K562 (cell line): Measurements from ENCODE around the gene IL4I1. TPM values are rescaled to one million over a fixed set of nuclear protein-coding genes. Genes with fewer than 3 reads are reported as not detected.

Experiments
- CLOCK ChIP-seq: fragments of 250-450 bp; sonication (Bioruptor Pico); IDR thresholded peaks from 2 replicates; pipeline ENCODE4 v1.4.0; 2020; ENCODE audit warnings: mild to moderate bottlenecking, moderate library complexity, borderline replicate concordance
- CSDE1 ChIP-seq, 2 experiments: fragments of 450-650 bp; IDR thresholded peaks; 2 replicates each; pipeline ENCODE4 v1.6.1; 2016; ENCODE audit warnings: mild to moderate bottlenecking in 1 of 2
- FOXA3 ChIP-seq, 2 experiments: fragments of 450-650 bp in 1 of 2; sonication (generic) in 1 of 2; formaldehyde crosslinking; IDR thresholded peaks in 1 of 2; conservative IDR thresholded peaks in 1 of 2; 2 replicates each; pipeline versions ENCODE4 v1.4.0 to v1.8.0; 2020 to 2022; ENCODE audit warnings: mild to moderate bottlenecking in 2 of 2, missing genetic modification reagents in 1 of 2
- FOXJ3 ChIP-seq: sonication (generic); formaldehyde crosslinking; IDR thresholded peaks from 2 replicates; pipeline ENCODE4 v1.4.0; 2020; ENCODE audit warnings: mild to moderate bottlenecking, missing genetic modification reagents
- SOX6 ChIP-seq: fragments of 450-650 bp; IDR thresholded peaks from 2 replicates; pipeline ENCODE4 v1.6.1; 2014; ENCODE audit warnings: mild to moderate bottlenecking
- polyA plus RNA-seq, 8 experiments: library from polyadenylated mRNA; depleted of rRNA in 4 of 8; stranded (reverse) in 5 of 8; unstranded in 3 of 8; fragments of >200 nt; fragmentation: Nextera tagmentation in 2 of 8; fragmentation: Illumina TruSeq in 1 of 8; extraction: Ambion mirVana in 2 of 8; extraction: Trizol in 1 of 8; gene quantifications; 2 replicates each; pipeline versions ENCODE4 v1.2.1 to v1.2.3, GENCODE V29; 2011 to 2014; ENCODE audit warnings: inconsistent platforms in 1 of 8, missing spikeins in 1 of 8
- total RNA-seq, 7 experiments: library from RNA; depleted of rRNA in 6 of 7; stranded (reverse); fragments of >200 nt in 6 of 7; fragmentation: Illumina TruSeq in 2 of 7; extraction: Trizol in 2 of 7; gene quantifications; 2 replicates each; pipeline versions ENCODE4 v1.2.1 to v1.2.3, GENCODE V29; 2011 to 2021; ENCODE audit warnings: low replicate concordance in 1 of 7
- TF ChIP-seq, protein P1 (sequence below): sonication (generic); formaldehyde crosslinking; IDR thresholded peaks from 2 replicates; pipeline ENCODE4 v1.4.0; 2020; ENCODE audit warnings: mild to moderate bottlenecking, missing genetic modification reagents

IL4I1 gene
- total and polyA plus RNA-seq, 9 of the 15 experiments (the other 6 are each of a cell fraction or from before 2014, with no cell fraction given): 0.06 to 0.95 (median 0.43) TPM; not detected in 2

- no peak for TF ChIP-seq CSDE1 (IDR thresholded peaks at IDR 0.05)
- no peak for TF ChIP-seq CLOCK
- 0 out of 2 replicates have a peak, but pooled peaks have one; percentile 0 for TF ChIP-seq SOX6
- no peak for TF ChIP-seq FOXA3 (CRISPR knock-in tag; conservative IDR thresholded peaks at IDR 0.05 in 1 of 2, IDR thresholded peaks at IDR 0.05 in 1 of 2)
- TF ChIP-seq FOXJ3 (CRISPR knock-in tag): no peak
- TF ChIP-seq, protein P1, sequence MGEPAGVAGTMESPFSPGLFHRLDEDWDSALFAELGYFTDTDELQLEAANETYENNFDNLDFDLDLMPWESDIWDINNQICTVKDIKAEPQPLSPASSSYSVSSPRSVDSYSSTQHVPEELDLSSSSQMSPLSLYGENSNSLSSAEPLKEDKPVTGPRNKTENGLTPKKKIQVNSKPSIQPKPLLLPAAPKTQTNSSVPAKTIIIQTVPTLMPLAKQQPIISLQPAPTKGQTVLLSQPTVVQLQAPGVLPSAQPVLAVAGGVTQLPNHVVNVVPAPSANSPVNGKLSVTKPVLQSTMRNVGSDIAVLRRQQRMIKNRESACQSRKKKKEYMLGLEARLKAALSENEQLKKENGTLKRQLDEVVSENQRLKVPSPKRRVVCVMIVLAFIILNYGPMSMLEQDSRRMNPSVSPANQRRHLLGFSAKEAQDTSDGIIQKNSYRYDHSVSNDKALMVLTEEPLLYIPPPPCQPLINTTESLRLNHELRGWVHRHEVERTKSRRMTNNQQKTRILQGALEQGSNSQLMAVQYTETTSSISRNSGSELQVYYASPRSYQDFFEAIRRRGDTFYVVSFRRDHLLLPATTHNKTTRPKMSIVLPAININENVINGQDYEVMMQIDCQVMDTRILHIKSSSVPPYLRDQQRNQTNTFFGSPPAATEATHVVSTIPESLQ (CRISPR knock-in tag): no peak
Observed at GRCh38 chr19:49937750-49938381, 41.2 kb upstream of the IL4I1 start (continued).
